GM23338 (cell line): ENCODE results near the gene UVRAG. TPM values are rescaled to one million over a fixed set of nuclear protein-coding genes. Genes with fewer than 3 reads are reported as not detected.

Experiments
- ATAC-seq: fragments of 200-7000 bp; cut with Tn5 transposase; 3 replicates; pipeline ENCODE4 v1.9.1; 2020
- DNase-seq: peaks from one replicate; pipeline ENCODE4 v3.0.0-alpha.2; 2015; ENCODE audit warnings: low spot score
- H2AFZ ChIP-seq: fragments of 200-600 bp; sonication (generic); 2 replicates; pipeline ENCODE4 v1.8.0; 2016; ENCODE audit warnings: antibody characterized with exemption, mild to moderate bottlenecking, moderate library complexity
- H3F3A ChIP-seq: fragments of 200-600 bp; sonication (generic); replicated peaks from 2 replicates; pipeline ENCODE4 v1.8.0; 2017; ENCODE audit warnings: antibody characterized with exemption, mixed run types, low read depth
- H3K27ac ChIP-seq: fragments of 200-600 bp; sonication (generic); 2 replicates; pipeline ENCODE4 v1.6.1; 2016; ENCODE audit warnings: low read depth
- H3K27me3 ChIP-seq: fragments of 200-600 bp; sonication (generic); 2 replicates; pipeline ENCODE4 v1.8.0; 2016; ENCODE audit warnings: mild to moderate bottlenecking, mixed run types, moderate library complexity; ENCODE audit not compliant: insufficient read depth
- H3K36me3 ChIP-seq: fragments of 200-600 bp; sonication (generic); 2 replicates; pipeline ENCODE4 v1.8.0; 2016; ENCODE audit warnings: mild to moderate bottlenecking; ENCODE audit not compliant: insufficient read depth
- H3K4me1 ChIP-seq: fragments of 200-600 bp; sonication (generic); 2 replicates; pipeline ENCODE4 v1.8.0; 2016; ENCODE audit warnings: mild to moderate bottlenecking, moderate library complexity; ENCODE audit not compliant: insufficient read depth
- H3K4me2 ChIP-seq: fragments of 200-600 bp; sonication (generic); 2 replicates; pipeline ENCODE4 v1.7.1; 2017; ENCODE audit warnings: mixed run types
- H3K4me3 ChIP-seq: fragments of 200-600 bp; sonication (generic); 2 replicates; pipeline ENCODE4 v1.6.1; 2016; ENCODE audit warnings: mixed run types
- H3K79me2 ChIP-seq: fragments of 200-600 bp; sonication (generic); replicated peaks from 2 replicates; pipeline ENCODE4 v1.8.0; 2017; ENCODE audit warnings: mild to moderate bottlenecking; ENCODE audit not compliant: insufficient read depth
- H3K9me2 ChIP-seq: fragments of 200-600 bp; sonication (generic); 2 replicates; pipeline ENCODE4 v1.8.0; 2017; ENCODE audit not compliant: insufficient read depth
- H4K20me1 ChIP-seq: fragments of 200-600 bp; sonication (generic); replicated peaks from 2 replicates; pipeline ENCODE4 v1.8.0; 2017; ENCODE audit warnings: mild to moderate bottlenecking; ENCODE audit not compliant: insufficient read depth
- H3K27ac Mint-ChIP-seq: 2 replicates; pipeline ENCODE4 v1.8.0; 2020; ENCODE audit warnings: inconsistent platforms, mild to moderate bottlenecking, moderate library complexity, mixed read lengths
- H3K27me3 Mint-ChIP-seq: 3 replicates; pipeline ENCODE4 v1.8.0; 2022; ENCODE audit warnings: low read depth, mild to moderate bottlenecking, moderate library complexity, mixed read lengths, inconsistent platforms; ENCODE audit not compliant: insufficient read depth, poor library complexity
- H3K36me3 Mint-ChIP-seq: 3 replicates; pipeline ENCODE4 v1.8.0; 2021; ENCODE audit warnings: low read depth, mild to moderate bottlenecking, inconsistent platforms, moderate library complexity, mixed read lengths
- H3K4me1 Mint-ChIP-seq: 3 replicates; pipeline ENCODE4 v1.8.0; 2020; ENCODE audit warnings: mild to moderate bottlenecking, inconsistent platforms, mixed read lengths
- H3K4me3 Mint-ChIP-seq: 3 replicates; pipeline ENCODE4 v1.8.0; 2021; ENCODE audit warnings: moderate library complexity, mild to moderate bottlenecking, inconsistent platforms, mixed read lengths
- H3K9me3 Mint-ChIP-seq: 3 replicates; pipeline ENCODE4 v1.8.0; 2020; ENCODE audit warnings: moderate library complexity, mild to moderate bottlenecking, inconsistent platforms, mixed read lengths
- CREB1 ChIP-seq: fragments of 250-450 bp; sonication (Bioruptor Pico); IDR thresholded peaks from 2 replicates; pipeline ENCODE4 v1.5.0; 2020; ENCODE audit warnings: low read depth, mild to moderate bottlenecking, moderate library complexity
- EZH2phosphoT487 ChIP-seq: fragments of 200-600 bp; sonication (generic); IDR thresholded peaks from one replicate; pipeline ENCODE4 v1.8.1; 2018; ENCODE audit warnings: antibody characterized with exemption; ENCODE audit not compliant: unreplicated experiment
- JUNB ChIP-seq: IDR thresholded peaks from one replicate; pipeline ENCODE4 v1.6.1; 2016; ENCODE audit warnings: antibody characterized with exemption; ENCODE audit not compliant: unreplicated experiment
- NANOG ChIP-seq: IDR thresholded peaks from 2 replicates; pipeline ENCODE4 v1.6.1; 2016; ENCODE audit warnings: antibody characterized with exemption, borderline replicate concordance
- POLR2AphosphoS5 ChIP-seq: IDR thresholded peaks from 2 replicates; pipeline ENCODE4 v1.6.1; 2016; ENCODE audit warnings: antibody characterized with exemption, low read depth
- ZNF331 ChIP-seq: fragments of 250-450 bp; sonication (Bioruptor Pico); IDR thresholded peaks from 2 replicates; pipeline ENCODE4 v1.5.0; 2020; ENCODE audit warnings: low read depth, mild to moderate bottlenecking, moderate library complexity
- polyA plus RNA-seq: library from polyadenylated mRNA; unstranded; fragments of >200 nt; fragmentation: Nextera tagmentation; extraction: Ambion mirVana; gene quantifications from 2 replicates; pipeline ENCODE4 v1.2.1, GENCODE V29; 2016
- total RNA-seq: library from RNA; depleted of rRNA; stranded (reverse); fragments of >200 nt; shearing (Covaris generic); gene quantifications from 2 replicates; pipeline ENCODE4 v1.2.3, GENCODE V29; 2014
- TF ChIP-seq, protein P1 (sequence below), 2 experiments: fragments of 200-600 bp in 1 of 2; sonication (generic) in 1 of 2; conservative IDR thresholded peaks; 2 replicates each; pipeline versions ENCODE4 v1.5.1 to v1.6.1; 2016 to 2017; ENCODE audit warnings: antibody characterized with exemption in 2 of 2, low read depth in 2 of 2, mild to moderate bottlenecking in 2 of 2, moderate library complexity in 1 of 2
- TF ChIP-seq, protein P2 (sequence below): IDR thresholded peaks from 2 replicates; pipeline ENCODE4 v1.6.1; 2016; ENCODE audit warnings: antibody characterized with exemption

Gene UVRAG
- total and polyA plus RNA-seq, 2 experiments from 2014 or later: 15.3 to 17.4 TPM

DNA sequence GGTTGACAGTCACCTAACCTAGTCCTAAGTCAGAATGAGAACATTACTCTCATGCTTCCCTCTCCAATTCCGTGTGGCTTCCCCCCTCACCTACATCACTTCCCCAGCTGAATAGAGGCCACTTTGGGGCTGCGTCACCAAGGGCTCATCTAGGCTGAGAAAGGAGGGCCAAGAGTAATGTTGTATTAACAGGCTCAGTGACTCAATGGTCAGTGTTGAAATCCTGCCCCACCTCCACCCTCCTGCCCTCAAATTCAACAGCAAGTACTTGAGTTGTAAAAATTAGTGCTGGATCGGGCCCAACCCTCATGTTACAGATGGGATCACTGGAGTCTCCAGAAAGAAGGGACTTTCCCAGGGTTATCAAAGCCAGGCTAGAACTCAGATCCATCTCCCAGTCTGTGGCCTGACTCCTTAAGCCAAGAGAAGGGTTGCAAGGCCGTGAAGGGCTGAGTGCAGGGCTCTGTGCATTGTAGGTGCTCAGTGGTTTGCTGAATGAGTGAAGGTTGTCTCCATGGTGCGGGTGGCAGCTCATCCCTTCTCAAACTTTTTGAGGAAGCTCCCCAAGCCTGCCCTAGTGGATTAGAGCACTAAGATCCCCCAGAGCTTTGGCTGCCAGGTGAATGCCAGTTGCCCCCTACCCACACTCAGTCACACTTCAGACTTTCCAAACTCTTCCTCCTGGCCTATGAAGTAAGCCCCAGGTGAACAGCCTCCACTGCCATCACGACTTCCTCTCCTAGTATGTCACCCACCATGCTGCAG is 43.2 kb upstream of the UVRAG start:
- peaks cover 23% of the 10 kb centered on the region; the same call in 1 of the 2 replicates for H3K4me1 ChIP-seq
- H4K20me1 ChIP-seq: peaks cover 7% of the 10 kb centered on the region
- peaks cover 50% of the 10 kb centered on the region for H3K27me3 ChIP-seq
- Mint-ChIP-seq H3K27me3 (peaks cover 44% of the 10 kb centered on the region), H3K27ac (no peak overlapping the region), H3K4me1 (peaks cover 27% of the 10 kb centered on the region), H3K4me3 (no peak overlapping the region), H3K9me3 (peaks cover 7% of the 10 kb centered on the region; the same call in 2 of the 3 replicates), H3K36me3 (no peaks in the 10 kb centered on the region; the same call in 1 of the 3 replicates)
- TF ChIP-seq EZH2phosphoT487 (no peak), NANOG (no peak), CREB1 (CRISPR knock-in tag) (no peak)
- TF ChIP-seq, protein P1, sequence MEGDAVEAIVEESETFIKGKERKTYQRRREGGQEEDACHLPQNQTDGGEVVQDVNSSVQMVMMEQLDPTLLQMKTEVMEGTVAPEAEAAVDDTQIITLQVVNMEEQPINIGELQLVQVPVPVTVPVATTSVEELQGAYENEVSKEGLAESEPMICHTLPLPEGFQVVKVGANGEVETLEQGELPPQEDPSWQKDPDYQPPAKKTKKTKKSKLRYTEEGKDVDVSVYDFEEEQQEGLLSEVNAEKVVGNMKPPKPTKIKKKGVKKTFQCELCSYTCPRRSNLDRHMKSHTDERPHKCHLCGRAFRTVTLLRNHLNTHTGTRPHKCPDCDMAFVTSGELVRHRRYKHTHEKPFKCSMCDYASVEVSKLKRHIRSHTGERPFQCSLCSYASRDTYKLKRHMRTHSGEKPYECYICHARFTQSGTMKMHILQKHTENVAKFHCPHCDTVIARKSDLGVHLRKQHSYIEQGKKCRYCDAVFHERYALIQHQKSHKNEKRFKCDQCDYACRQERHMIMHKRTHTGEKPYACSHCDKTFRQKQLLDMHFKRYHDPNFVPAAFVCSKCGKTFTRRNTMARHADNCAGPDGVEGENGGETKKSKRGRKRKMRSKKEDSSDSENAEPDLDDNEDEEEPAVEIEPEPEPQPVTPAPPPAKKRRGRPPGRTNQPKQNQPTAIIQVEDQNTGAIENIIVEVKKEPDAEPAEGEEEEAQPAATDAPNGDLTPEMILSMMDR (conservative IDR thresholded peaks at IDR 0.05; ENCODE audit: low read depth in 2 of 2): no peak
- no peak overlapping the region for H3K4me3 ChIP-seq
- no peaks in the 10 kb centered on the region for H3K9me2 ChIP-seq
- no peak overlapping the region for H3K4me2 ChIP-seq
- H3K36me3 ChIP-seq: no peaks in the 10 kb centered on the region
- H3K27ac ChIP-seq: no peak overlapping the region
- no peaks in the 10 kb centered on the region for H3K79me2 ChIP-seq
- ATAC-seq: no peak
- H3F3A ChIP-seq: no peaks in the 10 kb centered on the region
- DNase-seq: no peak
- H2AFZ ChIP-seq: no peak overlapping the region

DNA sequence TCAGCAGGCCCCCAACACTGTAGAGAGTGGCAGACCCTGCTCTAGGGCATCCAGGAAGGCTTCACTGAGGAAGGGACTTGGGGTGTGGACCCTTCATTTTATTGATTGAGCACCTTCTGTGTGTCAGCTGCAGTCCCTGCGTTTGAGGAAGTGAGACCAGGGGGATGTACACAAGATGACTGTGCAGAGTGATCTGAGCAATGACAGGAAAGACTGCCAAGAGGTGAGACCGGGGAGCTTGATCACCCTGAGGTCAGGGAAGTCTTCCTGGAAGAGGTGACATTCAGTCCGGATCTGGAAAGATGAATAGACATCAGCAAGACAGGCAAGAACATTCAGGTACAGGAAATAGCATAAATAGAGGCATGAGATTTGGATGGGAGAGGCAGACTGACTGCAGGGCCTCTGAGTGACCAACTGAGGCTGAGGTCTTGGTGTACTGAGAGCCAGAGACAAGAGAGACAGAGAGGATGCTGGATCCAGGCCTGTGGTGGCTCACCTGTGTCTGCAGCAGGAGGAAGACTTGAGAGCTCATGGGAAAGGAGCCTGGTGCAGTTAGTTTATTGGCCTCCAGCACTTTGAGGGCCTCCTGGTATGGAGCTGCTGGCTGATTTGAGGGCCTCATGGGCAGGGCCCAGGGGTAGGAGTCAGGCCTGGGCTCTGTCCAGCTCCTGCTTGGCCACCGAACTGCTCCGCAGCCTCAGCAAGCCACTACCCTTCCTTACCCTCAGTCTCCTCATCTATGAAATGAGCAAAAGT is 41.2 kb upstream of the UVRAG start:
- Mint-ChIP-seq H3K9me3 (no peaks in the 10 kb centered on the region), H3K36me3 (no peaks in the 10 kb centered on the region; the same call in 2 of the 3 replicates), H3K4me3 (no peak overlapping the region), H3K27me3 (peaks cover 28% of the 10 kb centered on the region), H3K4me1 (peaks cover 21% of the 10 kb centered on the region), H3K27ac (no peak overlapping the region)
- no peak overlapping the region for H3K4me2 ChIP-seq
- no peaks in the 10 kb centered on the region for H3K79me2 ChIP-seq
- no peaks in the 10 kb centered on the region for H3F3A ChIP-seq
- ATAC-seq (no peak), DNase-seq (no peak)
- no peaks in the 10 kb centered on the region for H3K36me3 ChIP-seq
- H3K4me1 ChIP-seq: peaks cover 23% of the 10 kb centered on the region; the same call in 1 of the 2 replicates
- H3K4me3 ChIP-seq: no peak overlapping the region
- no peak overlapping the region for H3K27ac ChIP-seq
- H3K27me3 ChIP-seq: peaks cover 31% of the 10 kb centered on the region
- H3K9me2 ChIP-seq: no peaks in the 10 kb centered on the region
- H4K20me1 ChIP-seq: peaks cover 7% of the 10 kb centered on the region
- H2AFZ ChIP-seq: no peak overlapping the region
- no peak for TF ChIP-seq CREB1 (CRISPR knock-in tag)
- TF ChIP-seq JUNB: no peak
- TF ChIP-seq, protein P1 (conservative IDR thresholded peaks at IDR 0.05; ENCODE audit: low read depth in 2 of 2): no peak
- TF ChIP-seq ZNF331 (CRISPR knock-in tag): no peak
- no peak for TF ChIP-seq EZH2phosphoT487
- no peak for TF ChIP-seq POLR2AphosphoS5
- no peak for TF ChIP-seq NANOG
- TF ChIP-seq, protein P2, sequence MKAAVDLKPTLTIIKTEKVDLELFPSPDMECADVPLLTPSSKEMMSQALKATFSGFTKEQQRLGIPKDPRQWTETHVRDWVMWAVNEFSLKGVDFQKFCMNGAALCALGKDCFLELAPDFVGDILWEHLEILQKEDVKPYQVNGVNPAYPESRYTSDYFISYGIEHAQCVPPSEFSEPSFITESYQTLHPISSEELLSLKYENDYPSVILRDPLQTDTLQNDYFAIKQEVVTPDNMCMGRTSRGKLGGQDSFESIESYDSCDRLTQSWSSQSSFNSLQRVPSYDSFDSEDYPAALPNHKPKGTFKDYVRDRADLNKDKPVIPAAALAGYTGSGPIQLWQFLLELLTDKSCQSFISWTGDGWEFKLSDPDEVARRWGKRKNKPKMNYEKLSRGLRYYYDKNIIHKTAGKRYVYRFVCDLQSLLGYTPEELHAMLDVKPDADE: no peak
